ENCODE measurements around the gene IL36RN.
A peak's percentile ranks its signal among the peaks of the same experiment; 100 is the strongest.
"Not testable (repeated sequence)": the region's sequence is repeated elsewhere in the genome, so short reads cannot be mapped to it uniquely, and the experiment has no call there.

IL36RN gene

GRCh38 chr2:113073325-113073834 lies 14.4 kb downstream of the IL36RN start:
- FAIRE-seq (no peak), DNase-seq (ENCODE audit: low spot score) (no peak)

DNA sequence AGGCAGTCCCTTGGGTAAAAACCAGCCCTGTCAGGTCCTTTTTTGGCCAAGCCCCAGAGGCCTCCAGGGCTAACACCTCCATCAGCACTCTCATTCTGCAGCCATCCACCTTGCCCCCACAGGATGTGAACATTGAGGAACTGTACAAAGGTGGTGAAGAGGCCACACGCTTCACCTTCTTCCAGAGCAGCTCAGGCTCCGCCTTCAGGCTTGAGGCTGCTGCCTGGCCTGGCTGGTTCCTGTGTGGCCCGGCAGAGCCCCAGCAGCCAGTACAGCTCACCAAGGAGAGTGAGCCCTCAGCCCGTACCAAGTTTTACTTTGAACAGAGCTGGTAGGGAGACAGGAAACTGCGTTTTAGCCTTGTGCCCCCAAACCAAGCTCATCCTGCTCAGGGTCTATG lies 16.0 kb downstream of the IL36RN start:
- FAIRE-seq (no peak), DNase-seq (ENCODE audit: low spot score) (no peak)

DNA sequence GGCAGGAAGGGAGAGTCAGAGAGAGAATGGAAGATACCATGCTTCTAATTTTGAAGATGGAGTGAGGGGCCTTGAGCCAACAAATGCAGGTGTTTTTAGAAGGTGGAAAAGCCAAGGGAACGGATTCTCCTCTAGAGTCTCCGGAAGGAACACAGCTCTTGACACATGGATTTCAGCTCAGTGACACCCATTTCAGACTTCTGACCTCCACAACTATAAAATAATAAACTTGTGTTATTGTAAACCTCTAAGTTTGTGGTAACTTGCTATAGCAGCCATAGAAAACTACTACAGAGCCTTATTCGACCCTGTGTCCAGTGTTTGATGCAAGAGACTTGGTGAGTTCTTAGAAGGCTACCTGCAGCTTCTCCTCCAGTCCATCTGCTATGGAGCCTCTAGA lies 16.6 kb downstream of the IL36RN start:
- no peak for DNase-seq (ENCODE audit: low spot score)
- FAIRE-seq: no peak

DNA sequence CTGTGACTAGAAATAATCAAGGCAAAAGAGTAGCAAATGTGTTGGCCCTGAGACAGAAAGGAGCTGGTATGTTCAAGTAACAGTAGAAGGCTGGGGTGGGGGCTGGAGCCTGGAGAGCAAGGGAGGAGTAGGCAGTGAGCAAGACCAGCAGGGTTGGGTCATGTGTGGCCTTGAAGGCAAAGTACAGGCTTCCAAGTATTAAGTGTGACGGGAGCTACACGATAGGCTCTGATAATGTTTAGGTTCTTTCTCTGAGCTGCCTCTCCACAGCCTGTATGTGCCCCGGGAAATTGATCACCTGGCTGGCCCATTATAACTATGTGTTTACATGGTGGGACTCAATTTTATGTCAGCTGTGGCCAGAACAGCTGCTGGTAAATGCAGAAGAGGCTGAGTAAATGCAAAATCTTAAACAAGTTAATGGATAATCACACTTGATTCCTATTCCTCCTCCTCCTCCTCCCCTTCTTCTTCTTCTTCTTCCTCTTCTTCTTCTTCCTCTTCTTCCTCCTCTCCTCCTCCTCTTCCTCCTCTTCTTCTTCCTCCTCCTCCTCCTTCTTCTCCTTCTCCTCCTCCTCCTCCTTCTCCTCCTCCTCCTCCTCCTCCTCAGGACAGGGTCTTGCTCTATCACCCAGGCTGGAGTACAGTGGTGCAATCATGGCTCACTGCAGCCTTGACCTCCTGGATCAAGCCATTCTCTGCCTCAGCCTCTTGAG lies 18.1 kb downstream of the IL36RN start:
- DNase-seq (ENCODE audit: low spot score) (no peak), FAIRE-seq (no peak)

DNA sequence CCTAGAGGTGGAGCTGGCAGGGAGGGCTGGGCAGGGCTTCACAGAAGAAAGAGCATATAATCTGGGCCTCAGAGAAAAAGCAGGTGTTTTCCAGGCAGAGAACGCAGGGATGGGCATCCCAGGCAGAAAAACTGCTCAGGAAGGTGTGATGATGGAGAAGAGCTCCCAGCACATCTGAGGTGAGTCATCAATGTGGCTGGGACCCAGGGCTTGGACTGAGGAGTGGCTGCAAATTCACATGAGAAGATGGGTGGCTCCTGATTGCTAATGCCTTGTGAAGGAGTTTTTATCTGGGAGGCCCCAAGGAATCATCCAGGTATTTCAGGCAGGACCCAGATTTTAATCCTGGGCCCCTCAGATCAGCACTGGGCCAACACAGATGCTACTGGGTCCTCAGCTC lies 18.9 kb downstream of the IL36RN start:
- FAIRE-seq (no peak), DNase-seq (ENCODE audit: low spot score) (peak; percentile 65)

GRCh38 chr2:113078350-113078839 lies 19.4 kb downstream of the IL36RN start:
- FAIRE-seq (peak; percentile 63), DNase-seq (ENCODE audit: low spot score) (peak; percentile 71)

DNA sequence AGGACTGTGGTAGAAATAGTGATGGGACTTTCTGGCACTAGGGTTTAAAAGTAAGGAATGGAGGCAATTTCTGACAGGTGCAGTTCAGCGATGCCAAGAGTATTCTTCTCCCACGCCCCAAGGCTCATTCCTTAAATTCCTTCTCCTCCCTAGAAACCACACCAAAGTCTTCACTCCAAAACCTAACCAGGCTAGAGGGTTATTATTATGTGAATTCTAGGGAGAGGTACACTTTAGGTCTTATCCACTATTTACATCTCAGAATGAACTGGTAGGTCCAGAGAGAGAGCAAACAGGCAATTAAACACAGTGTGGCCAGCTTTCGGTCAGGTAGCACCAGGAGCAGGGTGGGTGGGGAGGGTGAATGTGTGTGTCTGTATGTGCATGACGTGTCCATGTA lies 20.1 kb downstream of the IL36RN start:
- DNase-seq (ENCODE audit: low spot score) (no peak), FAIRE-seq (no peak)

- DNase-seq (ENCODE audit: low spot score): no peak
- no peak for FAIRE-seq
Measured at GRCh38 chr2:113080134-113080533, 21.1 kb downstream of the IL36RN start.

DNA sequence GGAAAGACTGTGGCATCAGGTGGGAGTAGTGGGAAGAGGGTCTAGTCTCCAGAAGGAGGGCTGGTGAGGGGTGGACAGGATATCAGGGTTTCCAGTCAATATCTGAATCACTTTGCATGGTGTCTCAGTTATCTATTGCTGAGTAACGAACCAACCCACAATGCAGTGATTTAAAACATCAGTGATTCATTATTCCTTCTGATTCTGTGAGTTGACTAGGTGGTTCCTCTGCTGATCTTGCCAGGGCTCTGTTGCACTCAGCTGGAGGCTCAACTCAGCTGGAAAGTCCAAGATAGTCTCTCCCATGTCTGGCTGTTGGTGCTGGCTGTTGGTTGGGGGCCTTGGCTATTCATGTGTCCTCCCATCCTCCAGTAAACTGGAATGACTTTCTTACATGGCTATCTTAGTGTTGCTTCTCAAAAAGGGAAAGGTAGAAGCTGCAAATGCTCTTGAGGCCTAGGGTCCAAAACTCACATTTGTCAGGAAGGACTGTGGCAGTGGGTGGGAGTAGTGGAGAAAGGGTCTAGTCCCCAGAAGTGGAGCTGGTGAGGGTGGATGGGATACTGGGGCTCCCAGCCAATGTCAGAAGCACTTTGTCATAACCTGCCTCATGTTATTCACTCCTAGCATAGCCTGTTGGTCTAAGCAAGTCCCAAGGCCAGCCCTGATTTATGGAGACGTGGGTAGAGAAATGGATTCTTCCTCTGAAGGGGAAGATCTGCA lies 22.7 kb downstream of the IL36RN start:
- no peak for DNase-seq (ENCODE audit: low spot score)
- no peak for FAIRE-seq

DNA sequence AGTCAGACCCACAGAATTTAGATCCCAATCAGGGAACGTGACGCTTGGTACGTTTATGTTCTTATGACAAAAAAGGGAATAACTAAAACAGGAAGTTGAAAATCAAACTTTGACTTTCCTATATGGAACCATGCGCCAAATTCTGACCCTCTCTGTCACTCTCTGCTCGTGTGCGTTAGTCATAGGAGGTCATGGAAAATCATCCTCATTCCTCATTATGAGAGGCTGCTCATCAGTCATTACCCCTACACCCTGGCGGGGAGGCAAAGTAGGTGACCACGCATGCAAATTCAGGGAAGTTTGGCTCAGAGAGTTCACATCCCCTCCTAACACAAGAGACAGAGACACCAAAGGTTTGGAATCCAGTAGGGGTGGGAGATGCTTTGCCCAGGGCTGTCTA lies 24.3 kb downstream of the IL36RN start:
- FAIRE-seq (no peak), DNase-seq (ENCODE audit: low spot score) (no peak)

- FAIRE-seq: no peak
Measured at GRCh38 chr2:113084249-113085000, 25.4 kb downstream of the IL36RN start.

DNA sequence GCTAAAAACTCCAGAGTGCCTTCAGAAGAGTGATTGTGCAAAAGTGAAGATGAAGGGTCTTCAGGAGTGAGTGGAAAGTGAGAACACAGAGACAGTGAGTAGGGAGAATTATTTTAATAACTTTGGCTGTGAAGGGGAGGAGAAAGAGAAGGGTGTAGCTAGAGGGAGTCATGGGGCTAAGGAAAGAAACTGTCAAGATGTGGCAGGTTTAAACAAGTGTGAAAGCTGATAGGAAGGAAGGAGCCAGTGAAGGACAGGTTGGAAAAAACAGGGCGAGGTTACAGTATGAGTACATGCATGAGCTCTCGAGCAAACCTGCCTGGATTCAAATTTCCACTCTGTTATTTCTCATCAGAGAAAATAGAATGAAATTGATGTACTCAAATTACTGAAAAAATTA lies 26.5 kb downstream of the IL36RN start:
- no peak for FAIRE-seq
- no peak for DNase-seq (ENCODE audit: low spot score)

More at GRCh38 chr2:113084249-113085000, 25.4 kb downstream of the IL36RN start:
- no peak for DNase-seq (ENCODE audit: low spot score)

DNA sequence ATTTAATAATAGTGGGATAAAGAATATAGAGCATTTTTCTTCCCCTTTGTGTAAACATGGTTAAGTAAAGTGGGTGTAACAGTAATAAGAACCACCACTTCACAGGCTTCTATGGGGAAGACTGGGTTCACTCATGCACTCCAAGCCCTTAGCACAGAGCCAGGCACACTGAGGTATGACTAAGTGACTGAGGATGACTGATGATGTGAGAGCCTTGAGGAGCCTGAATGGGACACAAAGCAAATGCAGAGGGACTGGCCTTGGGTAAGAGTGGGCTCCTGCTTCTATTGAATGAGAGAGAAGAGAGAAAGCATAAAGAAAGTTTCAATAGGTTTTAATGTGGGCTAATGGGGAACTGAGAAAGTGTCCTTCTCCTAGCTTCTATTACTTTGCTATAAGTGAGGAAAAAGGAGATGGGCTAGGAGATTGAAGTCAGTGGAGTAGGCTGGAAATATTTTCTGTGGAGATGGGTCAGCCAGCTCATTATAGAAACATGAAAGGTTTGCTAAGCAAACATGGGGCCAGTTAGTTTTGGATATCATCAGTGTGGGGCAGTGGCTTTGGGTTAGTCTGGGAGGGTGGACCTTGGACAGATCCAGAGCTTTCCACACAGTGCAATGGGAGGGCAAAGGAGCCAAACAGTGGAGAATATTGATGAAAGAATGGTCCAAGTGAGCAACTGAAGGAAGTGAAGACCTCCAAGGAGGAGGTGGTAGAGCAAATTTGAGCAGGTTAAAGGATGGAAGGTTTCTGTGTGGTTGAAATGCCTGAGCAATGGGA lies 29.4 kb downstream of the IL36RN start:
- DNase-seq (ENCODE audit: low spot score) (no peak), FAIRE-seq (no peak)

- FAIRE-seq (no peak), DNase-seq (ENCODE audit: low spot score) (no peak)
Measured at GRCh38 chr2:113089916-113090315, 30.9 kb downstream of the IL36RN start.

- DNase-seq (ENCODE audit: low spot score) (no peak), FAIRE-seq (no peak)
Measured at GRCh38 chr2:113091231-113091896, 32.4 kb downstream of the IL36RN start.

GRCh38 chr2:113092864-113093612 lies 34.0 kb downstream of the IL36RN start:
- FAIRE-seq (no peak), DNase-seq (ENCODE audit: low spot score) (no peak)

GRCh38 chr2:113093613-113093977 lies 34.6 kb downstream of the IL36RN start:
- FAIRE-seq (no peak), DNase-seq (ENCODE audit: low spot score) (no peak)

GRCh38 chr2:113096306-113096705 lies 37.3 kb downstream of the IL36RN start:
- not testable (repeated sequence) for DNase-seq (ENCODE audit: low spot score); FAIRE-seq

GRCh38 chr2:113096842-113097618 lies 38.0 kb downstream of the IL36RN start:
- FAIRE-seq; DNase-seq (ENCODE audit: low spot score): not testable (repeated sequence)

All from RCC 7860 (cell line).